Keratinocyte (primary cell): ENCODE results near the gene CTNND2. TPM values are rescaled to one million over a fixed set of nuclear protein-coding genes. Genes with fewer than 3 reads are reported as not detected.

Source experiments
- DNase-seq: peaks from one replicate; pipeline ENCODE4 v3.0.0-alpha.2; 2011; ENCODE audit warnings: low read depth, missing footprints, low spot score
- FAIRE-seq: peaks from 2 replicates; lab custom pipeline; 2011; peaks lifted over from hg19 to GRCh38; lab: Jason Lieb, UNC
- H2AFZ ChIP-seq: 2 replicates; pipeline ENCODE4 v1.6.0; 2012; ENCODE audit warnings: low read length, control low read depth, inconsistent platforms; ENCODE audit not compliant: control insufficient read depth
- H3K27ac ChIP-seq: 2 replicates; pipeline ENCODE4 v1.5.1; 2011; ENCODE audit warnings: low read length; ENCODE audit not compliant: control insufficient read depth, insufficient read depth
- H3K27me3 ChIP-seq: 3 replicates; pipeline ENCODE4 v1.6.0; 2011; ENCODE audit warnings: low read length; ENCODE audit not compliant: control insufficient read depth, insufficient read depth; ENCODE audit errors: extremely low read depth
- H3K36me3 ChIP-seq, 2 experiments: 2 replicates in 1 of 2; 3 replicates in 1 of 2; pipeline ENCODE4 v1.5.1; 2011; ENCODE audit warnings: low read length in 2 of 2, mild to moderate bottlenecking in 1 of 2; ENCODE audit not compliant: control insufficient read depth in 2 of 2, insufficient read depth in 2 of 2; ENCODE audit errors: extremely low read depth in 1 of 2
- H3K4me1 ChIP-seq: 3 replicates; pipeline ENCODE4 v1.5.1; 2011; ENCODE audit warnings: low read length; ENCODE audit not compliant: control insufficient read depth, insufficient read depth; ENCODE audit errors: extremely low read depth
- H3K4me2 ChIP-seq: 3 replicates; pipeline ENCODE4 v1.6.0; 2011; ENCODE audit warnings: low read depth, low read length; ENCODE audit not compliant: control insufficient read depth, insufficient read depth; ENCODE audit errors: extremely low read depth
- H3K4me3 ChIP-seq, 3 experiments: fragments of 200-600 bp in 1 of 3; sonication (generic) in 1 of 3; 2 replicates in 2 of 3; 3 replicates in 1 of 3; pipeline ENCODE4 v1.5.1; 2011 to 2016; ENCODE audit warnings: low read length in 3 of 3, mild to moderate bottlenecking in 3 of 3, control low read depth in 2 of 3, inconsistent platforms in 1 of 3, low read depth in 1 of 3, mixed read lengths in 1 of 3, mixed run types in 1 of 3, moderate library complexity in 1 of 3; ENCODE audit not compliant: control insufficient read depth in 2 of 3, insufficient read depth in 2 of 3; ENCODE audit errors: extremely low read depth in 1 of 3
- H3K79me2 ChIP-seq: 2 replicates; pipeline ENCODE4 v1.6.0; 2012; ENCODE audit warnings: low read length; ENCODE audit not compliant: control insufficient read depth, insufficient read depth
- H3K9ac ChIP-seq: 3 replicates; pipeline ENCODE4 v1.6.0; 2011; ENCODE audit warnings: low read length; ENCODE audit not compliant: control insufficient read depth, insufficient read depth; ENCODE audit errors: extremely low read depth
- H3K9me1 ChIP-seq: 3 replicates; pipeline ENCODE4 v1.6.0; 2011; ENCODE audit warnings: low read length; ENCODE audit not compliant: control insufficient read depth, insufficient read depth; ENCODE audit errors: extremely low read depth
- H3K9me3 ChIP-seq: 2 replicates; pipeline ENCODE4 v1.5.1; 2012; ENCODE audit warnings: low read depth, low read length; ENCODE audit not compliant: control insufficient read depth
- H4K20me1 ChIP-seq: 3 replicates; pipeline ENCODE4 v1.6.0; 2011; ENCODE audit warnings: low read length; ENCODE audit not compliant: control insufficient read depth, insufficient read depth; ENCODE audit errors: extremely low read depth
- EZH2 ChIP-seq: IDR thresholded peaks from one replicate; pipeline ENCODE4 v1.6.1; 2012; ENCODE audit warnings: inconsistent platforms, mild to moderate bottlenecking, low read length, moderate library complexity
- dilution Hi-C: fragments of 300-500 bp; cut with MboI; formaldehyde crosslinking; loops from one replicate; pipeline ENCODE4 v1.7.0; 2020; ENCODE audit warnings: low sequenced_read_pairs; ENCODE audit not compliant: extremely low pct_ligation_motif_present
- polyA plus RNA-seq, 5 experiments: library from polyadenylated mRNA; depleted of rRNA in 3 of 5; stranded (reverse) in 3 of 5; stranded (forward) in 1 of 5; unstranded in 1 of 5; fragments of >200 nt; gene quantifications; 1 replicate in 1 of 5; 2 replicates in 3 of 5; 3 replicates in 1 of 5; pipeline versions ENCODE4 v1.2.1 to v1.2.3, GENCODE V29; 2011 to 2012; ENCODE audit warnings: missing spikeins in 2 of 5, low read depth in 1 of 5, low replicate concordance in 1 of 5
- TF ChIP-seq, protein P1 (sequence below), 3 experiments: IDR thresholded peaks in 1 of 3; conservative IDR thresholded peaks in 1 of 3; optimal IDR thresholded peaks in 1 of 3; 2 replicates in 2 of 3; 3 replicates in 1 of 3; pipeline versions ENCODE3 to v1.5.1; 2011; ENCODE audit warnings: low read length in 3 of 3, mild to moderate bottlenecking in 3 of 3, moderate library complexity in 2 of 3, control low read depth in 1 of 3, inconsistent platforms in 1 of 3; ENCODE audit not compliant: insufficient read depth in 2 of 3; ENCODE audit errors: extremely low read depth in 1 of 3

The CTNND2 gene
- polyA plus RNA-seq, 1 donor (not counting 4 experiments of a cell fraction or from before 2014, with no cell fraction given): not detected

DNA sequence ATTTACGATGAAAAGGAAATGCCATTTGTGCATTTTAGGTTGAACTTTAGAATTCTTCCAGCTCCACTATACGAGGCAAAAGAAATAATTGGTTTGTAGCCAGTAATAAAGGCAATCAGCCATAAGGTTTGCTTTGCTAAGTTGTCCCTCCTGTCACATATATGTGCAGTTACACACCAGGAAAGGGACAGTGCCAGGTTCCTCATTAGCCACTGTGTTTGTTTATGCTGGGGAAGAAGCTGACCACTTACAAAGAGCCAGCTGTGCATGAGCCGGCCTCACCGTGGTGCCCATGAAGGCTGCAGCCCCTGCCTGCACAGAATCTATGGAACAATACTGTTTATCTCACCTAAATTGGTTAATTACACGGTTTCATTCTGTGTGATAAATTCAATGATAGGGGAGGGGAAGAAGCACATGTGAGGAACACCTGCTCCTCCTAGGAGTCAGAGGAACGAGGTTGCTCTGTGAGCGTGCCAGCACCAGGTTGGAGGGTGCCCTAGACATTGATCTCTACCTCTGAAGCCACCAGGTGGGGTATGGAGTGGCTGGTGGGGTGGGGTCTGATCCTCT is 969.4 kb downstream of the CTNND2 start:
- no peaks in the 10 kb centered on the region for H3K9me1 ChIP-seq
- dilution Hi-C loops: no loop called here
- no peaks in the 10 kb centered on the region for H4K20me1 ChIP-seq
- DNase-seq: no peak
- H3K27me3 ChIP-seq: no peaks in the 10 kb centered on the region
- TF ChIP-seq EZH2: no peak
- TF ChIP-seq, protein P1, sequence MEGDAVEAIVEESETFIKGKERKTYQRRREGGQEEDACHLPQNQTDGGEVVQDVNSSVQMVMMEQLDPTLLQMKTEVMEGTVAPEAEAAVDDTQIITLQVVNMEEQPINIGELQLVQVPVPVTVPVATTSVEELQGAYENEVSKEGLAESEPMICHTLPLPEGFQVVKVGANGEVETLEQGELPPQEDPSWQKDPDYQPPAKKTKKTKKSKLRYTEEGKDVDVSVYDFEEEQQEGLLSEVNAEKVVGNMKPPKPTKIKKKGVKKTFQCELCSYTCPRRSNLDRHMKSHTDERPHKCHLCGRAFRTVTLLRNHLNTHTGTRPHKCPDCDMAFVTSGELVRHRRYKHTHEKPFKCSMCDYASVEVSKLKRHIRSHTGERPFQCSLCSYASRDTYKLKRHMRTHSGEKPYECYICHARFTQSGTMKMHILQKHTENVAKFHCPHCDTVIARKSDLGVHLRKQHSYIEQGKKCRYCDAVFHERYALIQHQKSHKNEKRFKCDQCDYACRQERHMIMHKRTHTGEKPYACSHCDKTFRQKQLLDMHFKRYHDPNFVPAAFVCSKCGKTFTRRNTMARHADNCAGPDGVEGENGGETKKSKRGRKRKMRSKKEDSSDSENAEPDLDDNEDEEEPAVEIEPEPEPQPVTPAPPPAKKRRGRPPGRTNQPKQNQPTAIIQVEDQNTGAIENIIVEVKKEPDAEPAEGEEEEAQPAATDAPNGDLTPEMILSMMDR (optimal IDR thresholded peaks at IDR 0.05 in 1 of 3, IDR thresholded peaks at IDR 0.05 in 1 of 3, conservative IDR thresholded peaks at IDR 0.05 in 1 of 3; ENCODE audit: extremely low read depth in 1 of 3, insufficient read depth in 2 of 3, low read length in 3 of 3): no peak
- no peak overlapping the region for H2AFZ ChIP-seq
- no peaks in the 10 kb centered on the region for H3K4me1 ChIP-seq
- no peak overlapping the region for H3K9ac ChIP-seq
- no peaks in the 10 kb centered on the region for H3K36me3 ChIP-seq
- no peak overlapping the region for H3K4me2 ChIP-seq
- H3K9me3 ChIP-seq: no peaks in the 10 kb centered on the region
- no peak overlapping the region for H3K27ac ChIP-seq
- FAIRE-seq: no peak
- no peaks in the 10 kb centered on the region for H3K79me2 ChIP-seq
- H3K4me3 ChIP-seq: no peak overlapping the region

- no peak overlapping the region for H3K4me2 ChIP-seq
- H3K9me1 ChIP-seq: no peaks in the 10 kb centered on the region
- dilution Hi-C loops: no loop called here
- no peaks in the 10 kb centered on the region for H3K4me1 ChIP-seq
- H3K27me3 ChIP-seq: no peaks in the 10 kb centered on the region
- H2AFZ ChIP-seq: no peak overlapping the region
- no peak overlapping the region for H3K27ac ChIP-seq
- H3K4me3 ChIP-seq: no peak overlapping the region
- H3K79me2 ChIP-seq: no peaks in the 10 kb centered on the region
- no peak for DNase-seq
- FAIRE-seq: no peak
- no peaks in the 10 kb centered on the region for H3K9me3 ChIP-seq
- no peak overlapping the region for H3K9ac ChIP-seq
- no peak for TF ChIP-seq EZH2
- TF ChIP-seq, protein P1 (optimal IDR thresholded peaks at IDR 0.05 in 1 of 3, IDR thresholded peaks at IDR 0.05 in 1 of 3, conservative IDR thresholded peaks at IDR 0.05 in 1 of 3; ENCODE audit: extremely low read depth in 1 of 3, insufficient read depth in 2 of 3, low read length in 3 of 3): no peak
- H4K20me1 ChIP-seq: no peaks in the 10 kb centered on the region
- no peaks in the 10 kb centered on the region for H3K36me3 ChIP-seq
Observed at GRCh38 chr5:10933121-10933520, 971.1 kb downstream of the CTNND2 start.
